GM12801 (cell line): Measurements from ENCODE around the gene CLDN5.

ENCODE experiments used
- CTCF ChIP-seq: IDR thresholded peaks from one replicate; pipeline ENCODE4 v1.5.1; 2011; ENCODE audit warnings: control low read depth; ENCODE audit not compliant: insufficient read length; ENCODE audit errors: extremely low read depth

CLDN5 gene

GRCh38 chr22:19477321-19478044 is 46.7 kb downstream of the CLDN5 start:
- no peak for TF ChIP-seq CTCF

- TF ChIP-seq CTCF, result no peak
These were observed 48.2 kb downstream of the CLDN5 start for GRCh38 chr22:19476023-19476422.

GRCh38 chr22:19473578-19473977 is 50.6 kb downstream of the CLDN5 start:
- TF ChIP-seq CTCF, result no peak
